Limb (tissue), 2 donors: ENCODE measurements around the gene ATP2C1.
A peak's percentile ranks its signal among the peaks of the same experiment; 100 is the strongest.

ENCODE experiments used
- DNase-seq, 2 donors: peaks; one replicate each; pipeline ENCODE4 v3.0.0-alpha.2; 2016; ENCODE audit errors: extremely low spot score in 2 of 2

Gene ATP2C1

GRCh38 chr3:130974201-130974600, 80.3 kb downstream of the ATP2C1 start:
- no peak for DNase-seq

GRCh38 chr3:130975251-130975650, 81.4 kb downstream of the ATP2C1 start:
- DNase-seq = no peak

- no peak for DNase-seq
These were observed 82.8 kb downstream of the ATP2C1 start for GRCh38 chr3:130976706-130977105.

GRCh38 chr3:130979117-130979516, 85.2 kb downstream of the ATP2C1 start:
- DNase-seq = no peak

- no peak for DNase-seq
These were observed 87.6 kb downstream of the ATP2C1 start for GRCh38 chr3:130981469-130981868.

GRCh38 chr3:130990282-130990681, 96.4 kb downstream of the ATP2C1 start:
- DNase-seq = no peak

- DNase-seq = no peak
These were observed 97.2 kb downstream of the ATP2C1 start for GRCh38 chr3:130991126-130991525.

- DNase-seq = peak in 1 of 2 donors; percentile 16
These were observed 98.5 kb downstream of the ATP2C1 start for GRCh38 chr3:130992344-130992743.

- DNase-seq = no peak
These were observed 103.4 kb downstream of the ATP2C1 start for GRCh38 chr3:130997289-130997688.

- DNase-seq = no peak
These were observed 107.2 kb downstream of the ATP2C1 start for GRCh38 chr3:131001071-131001470.

- no peak for DNase-seq
These were observed 110.7 kb downstream of the ATP2C1 start for GRCh38 chr3:131004603-131005002.

GRCh38 chr3:131007256-131007655, 113.4 kb downstream of the ATP2C1 start:
- DNase-seq = no peak

GRCh38 chr3:131007782-131008181, 113.9 kb downstream of the ATP2C1 start:
- no peak for DNase-seq

- no peak for DNase-seq
These were observed 114.4 kb downstream of the ATP2C1 start for GRCh38 chr3:131008326-131008725.

GRCh38 chr3:131009698-131010097, 115.8 kb downstream of the ATP2C1 start:
- DNase-seq = no peak

- DNase-seq = no peak
These were observed 125.1 kb downstream of the ATP2C1 start for GRCh38 chr3:131018970-131019369.

- DNase-seq = no peak
These were observed 126.3 kb downstream of the ATP2C1 start for GRCh38 chr3:131020122-131020693.

- DNase-seq = no peak
These were observed 131.7 kb downstream of the ATP2C1 start for GRCh38 chr3:131025539-131025938.

- DNase-seq = peak; percentile 91 to 93
These were observed 132.7 kb downstream of the ATP2C1 start, which contains the start of the genes ASTE1 and NEK11 for GRCh38 chr3:131026321-131027151. ASTE1 (minus strand) TSS chr3:131026825; CDS start chr3:131025306, 1,519 bp downstream. NEK11 (plus strand) TSS chr3:131026877; CDS start chr3:131029709, 2,832 bp downstream.

GRCh38 chr3:131028844-131029243, 135.0 kb downstream of the ATP2C1 start:
- no peak for DNase-seq

GRCh38 chr3:131031660-131032059, 137.8 kb downstream of the ATP2C1 start:
- DNase-seq = no peak

- DNase-seq = peak in 1 of 2 donors; percentile 38
These were observed 139.7 kb downstream of the ATP2C1 start for GRCh38 chr3:131033480-131034080.
